DMS53 treated with DMSO at 0.1 percent for 48 hours (cell line): ENCODE measurements around the gene TACR1.
"Not testable (repeated sequence)": the region's sequence is repeated elsewhere in the genome, so short reads cannot be mapped to it uniquely, and the experiment has no call there.

Experiments
- DNase-seq: peaks from one replicate; lab custom pipeline; 2025; ENCODE audit not compliant: unreplicated experiment; lab: John Stamatoyannopoulos, UW

The TACR1 gene, protein sequence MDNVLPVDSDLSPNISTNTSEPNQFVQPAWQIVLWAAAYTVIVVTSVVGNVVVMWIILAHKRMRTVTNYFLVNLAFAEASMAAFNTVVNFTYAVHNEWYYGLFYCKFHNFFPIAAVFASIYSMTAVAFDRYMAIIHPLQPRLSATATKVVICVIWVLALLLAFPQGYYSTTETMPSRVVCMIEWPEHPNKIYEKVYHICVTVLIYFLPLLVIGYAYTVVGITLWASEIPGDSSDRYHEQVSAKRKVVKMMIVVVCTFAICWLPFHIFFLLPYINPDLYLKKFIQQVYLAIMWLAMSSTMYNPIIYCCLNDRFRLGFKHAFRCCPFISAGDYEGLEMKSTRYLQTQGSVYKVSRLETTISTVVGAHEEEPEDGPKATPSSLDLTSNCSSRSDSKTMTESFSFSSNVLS

GRCh38 chr2:75199428-75200011, at the start of gene TACR1:
TSS of gene TACR1 (minus strand) at chr2:75199520. CDS start at chr2:75198934, 586 bp downstream.
- DNase-seq: peak; percentile 72

DNA sequence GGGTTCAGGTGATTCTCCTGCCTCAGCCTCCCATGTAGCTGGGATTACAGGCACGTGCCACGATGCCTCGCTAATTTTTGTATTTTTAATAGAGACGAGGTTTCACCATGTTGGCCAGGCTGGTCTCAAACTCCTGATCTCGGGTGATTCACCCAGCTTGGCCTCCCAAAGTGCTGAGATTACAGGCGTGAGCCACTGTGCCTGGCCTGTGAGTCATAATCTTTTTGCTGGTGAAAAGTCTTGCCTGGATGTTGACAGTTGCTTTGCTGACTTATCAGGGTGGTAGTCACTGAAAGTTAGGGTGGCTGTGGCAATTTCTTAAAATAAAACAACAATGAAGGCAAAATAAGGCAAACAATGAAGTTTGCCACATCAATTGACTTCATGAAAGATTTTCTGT, 49.3 kb upstream of the TACR1 start:
- DNase-seq: not testable (repeated sequence)

DNA sequence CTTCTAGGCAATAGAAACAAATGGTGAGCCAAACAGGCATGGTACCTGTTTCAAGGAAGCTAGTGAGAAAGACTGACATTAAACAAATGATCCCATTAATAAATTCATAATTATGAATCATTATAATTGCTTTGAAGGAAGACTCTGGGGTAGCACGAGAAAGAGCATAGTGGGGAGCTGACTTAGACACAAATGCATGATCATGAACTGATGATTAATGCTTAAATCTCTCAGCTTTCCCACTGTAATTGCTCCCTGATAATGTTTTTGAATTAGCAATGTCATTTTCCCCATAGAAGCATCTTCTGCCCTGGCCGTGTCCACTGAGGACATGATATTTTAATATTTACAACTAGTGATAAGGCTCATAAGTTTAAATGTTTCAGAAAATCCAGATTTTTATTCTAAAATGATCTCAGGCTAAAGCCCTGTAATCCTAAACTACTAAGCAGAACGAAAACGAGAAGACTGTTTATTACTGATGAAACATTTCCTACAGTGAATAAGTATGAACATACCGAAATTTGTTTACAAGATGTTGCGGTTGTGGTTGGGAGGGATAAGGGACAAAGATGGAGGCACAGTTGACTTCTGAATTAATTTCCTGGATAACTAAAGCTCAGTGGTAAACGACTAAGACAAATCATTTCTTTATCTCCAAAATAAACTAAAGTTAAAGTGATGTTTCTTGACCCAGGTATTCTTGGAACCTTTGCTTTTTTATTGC, 47.3 kb upstream of the TACR1 start:
- no peak for DNase-seq

- no peak for DNase-seq
These were observed 43.9 kb upstream of the TACR1 start for GRCh38 chr2:75243219-75243618.

- DNase-seq: peak; percentile 56
These were observed 42.4 kb upstream of the TACR1 start for GRCh38 chr2:75241696-75242095.

GRCh38 chr2:75238670-75239330, 39.5 kb upstream of the TACR1 start:
- DNase-seq: no peak

- DNase-seq: no peak
These were observed 38.0 kb upstream of the TACR1 start for GRCh38 chr2:75237296-75237695.

DNA sequence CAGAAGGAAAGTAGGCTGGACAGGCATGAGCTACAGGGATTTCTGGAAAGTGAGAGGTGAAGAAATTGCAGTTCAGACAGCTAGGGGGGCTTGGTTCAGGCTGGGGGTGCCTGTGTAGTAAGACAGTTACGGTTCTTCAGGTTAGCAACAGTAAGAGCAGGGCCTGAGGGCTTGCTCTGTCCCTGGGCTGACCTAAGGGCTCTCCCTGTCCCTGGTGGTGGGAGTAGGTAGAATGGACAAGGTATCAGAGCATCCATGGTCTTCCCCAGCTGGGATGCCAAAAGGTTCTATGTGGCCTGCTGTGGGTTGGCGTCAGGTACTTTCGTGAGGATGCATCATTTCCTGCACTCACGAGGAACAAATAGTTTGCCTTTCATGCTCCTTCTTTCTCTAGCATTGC, 34.6 kb upstream of the TACR1 start:
- DNase-seq: no peak

GRCh38 chr2:75226617-75227016, 27.3 kb upstream of the TACR1 start:
- no peak for DNase-seq

DNA sequence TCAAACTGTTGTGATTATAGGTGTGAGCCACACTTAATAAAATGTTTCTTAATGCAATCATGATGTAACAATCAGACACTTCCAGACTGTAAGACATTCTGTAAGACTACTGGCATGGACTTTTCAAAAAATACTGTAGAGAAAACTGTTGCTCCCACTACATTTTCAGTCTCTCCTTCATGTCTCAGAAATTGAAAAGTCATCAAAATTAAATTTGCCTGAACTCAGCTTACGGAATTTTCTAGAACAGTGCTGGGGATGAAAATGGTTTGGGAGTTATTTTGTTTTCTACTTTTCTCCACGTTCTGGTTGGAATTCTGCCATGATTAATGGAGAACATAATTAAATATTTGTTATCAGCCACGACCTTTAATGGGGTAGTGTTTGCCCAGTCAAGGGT, 26.8 kb upstream of the TACR1 start:
- DNase-seq: no peak

DNA sequence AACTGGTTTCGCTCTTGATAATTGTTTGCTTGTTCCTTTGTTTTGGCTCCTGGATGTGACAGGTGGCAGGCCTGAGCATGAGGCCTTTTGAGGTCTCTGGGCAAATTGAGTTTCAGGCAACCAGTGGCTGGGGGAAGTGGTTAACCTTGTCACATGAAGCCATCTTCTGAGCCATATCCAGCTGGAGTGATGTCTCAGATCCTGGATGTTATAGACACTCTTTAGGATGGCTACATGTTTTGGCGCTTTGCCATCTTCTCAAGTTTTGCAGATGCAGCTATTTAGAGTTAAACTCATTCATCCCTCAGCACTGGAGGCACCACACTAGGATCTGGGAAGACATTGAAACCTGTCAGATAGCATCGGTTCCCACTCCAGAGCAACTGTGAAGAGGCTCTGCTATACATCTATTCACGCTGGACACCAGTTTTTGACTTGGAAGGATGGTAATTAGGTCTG, 25.3 kb upstream of the TACR1 start:
- peak; percentile 84 for DNase-seq

- no peak for DNase-seq
These were observed 23.2 kb upstream of the TACR1 start for GRCh38 chr2:75222527-75222926.

- no peak for DNase-seq
These were observed 22.5 kb upstream of the TACR1 start for GRCh38 chr2:75221862-75222261.

GRCh38 chr2:75219213-75219612, 19.9 kb upstream of the TACR1 start:
- DNase-seq: not testable (repeated sequence)

DNA sequence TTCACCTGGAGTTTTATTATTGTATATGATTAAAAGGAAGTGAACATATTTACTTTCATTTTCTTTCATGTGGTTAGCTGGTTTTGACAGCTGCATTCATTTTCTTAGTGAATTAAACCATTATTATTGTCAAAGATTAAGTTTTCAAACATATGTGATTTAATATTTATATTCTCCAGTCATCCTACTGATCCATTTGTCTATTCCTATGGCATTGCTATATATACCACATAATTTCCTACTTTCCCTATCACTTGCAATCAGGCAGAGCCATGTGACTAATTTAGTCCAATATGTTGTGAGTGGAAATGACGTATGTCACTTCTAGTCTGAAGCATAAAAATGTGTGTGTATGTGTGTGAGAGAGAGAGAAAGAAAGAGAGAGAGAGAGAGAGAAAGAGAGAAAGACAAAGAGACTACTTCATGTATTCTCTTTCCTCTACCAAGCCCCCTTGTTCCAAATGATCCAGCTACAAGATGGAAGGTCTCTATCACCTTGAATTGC, 12.0 kb upstream of the TACR1 start:
- no peak for DNase-seq

GRCh38 chr2:75210409-75210808, 11.1 kb upstream of the TACR1 start:
- no peak for DNase-seq

GRCh38 chr2:75208738-75209137, 9.4 kb upstream of the TACR1 start:
- DNase-seq: no peak

GRCh38 chr2:75204833-75205232, 5.5 kb upstream of the TACR1 start:
- DNase-seq: no peak

GRCh38 chr2:75202359-75202758, 3.0 kb upstream of the TACR1 start:
- DNase-seq: no peak

GRCh38 chr2:75200140-75201096, 1.1 kb upstream of the TACR1 start:
- DNase-seq: peak; percentile 68
